H1 (cell line): ENCODE data around the gene STAP2. TPM values are rescaled to one million over a fixed set of nuclear protein-coding genes. Genes with fewer than 3 reads are reported as not detected.

Experiments used
- EZH2 ChIP-seq: fragments of 200-600 bp; sonication (generic); IDR thresholded peaks from 2 replicates; pipeline ENCODE4 v1.7.1; 2012; ENCODE audit warnings: low read depth, mild to moderate bottlenecking, moderate library complexity, low read length, inconsistent platforms; ENCODE audit not compliant: severe bottlenecking
- FOSL1 ChIP-seq: IDR thresholded peaks from 2 replicates; pipeline ENCODE4 v1.6.1; 2011; ENCODE audit warnings: mild to moderate bottlenecking, low read depth, low read length, moderate library complexity; ENCODE audit not compliant: insufficient read depth
- POLR2A ChIP-seq, 2 experiments: IDR thresholded peaks; 1 replicate in 1 of 2; 2 replicates in 1 of 2; pipeline ENCODE4 v1.6.1; 2011; ENCODE audit warnings: low read depth in 2 of 2, low read length in 2 of 2, mild to moderate bottlenecking in 2 of 2; ENCODE audit errors: control extremely low read depth in 1 of 2
- polyA plus RNA-seq, 7 experiments: library from polyadenylated mRNA; depleted of rRNA in 3 of 7; stranded (reverse) in 5 of 7; unstranded in 2 of 7; fragments of >200 nt in 5 of 7; fragments of 200-250 nt in 2 of 7; gene quantifications; 1 replicate in 5 of 7; 2 replicates in 1 of 7; 4 replicates in 1 of 7; pipeline versions ENCODE4 v1.2.1 to v1.2.3, GENCODE V29; 2011 to 2013; ENCODE audit warnings: missing spikeins in 2 of 7, mixed read lengths in 2 of 7
- total RNA-seq: library from RNA; stranded (reverse); fragmentation: NEBNext Ultra II Directional; extraction: Animal tissue kit (Norgen Biotek cat#: 25700); gene quantifications from 2 replicates; pipeline ENCODE4 v1.2.1, GENCODE V29; 2021

Gene STAP2
- total and polyA plus RNA-seq, 2 of the 8 experiments (the other 6 are each of a cell fraction or from before 2014, with no cell fraction given) = 15.3 to 37.3 TPM

DNA sequence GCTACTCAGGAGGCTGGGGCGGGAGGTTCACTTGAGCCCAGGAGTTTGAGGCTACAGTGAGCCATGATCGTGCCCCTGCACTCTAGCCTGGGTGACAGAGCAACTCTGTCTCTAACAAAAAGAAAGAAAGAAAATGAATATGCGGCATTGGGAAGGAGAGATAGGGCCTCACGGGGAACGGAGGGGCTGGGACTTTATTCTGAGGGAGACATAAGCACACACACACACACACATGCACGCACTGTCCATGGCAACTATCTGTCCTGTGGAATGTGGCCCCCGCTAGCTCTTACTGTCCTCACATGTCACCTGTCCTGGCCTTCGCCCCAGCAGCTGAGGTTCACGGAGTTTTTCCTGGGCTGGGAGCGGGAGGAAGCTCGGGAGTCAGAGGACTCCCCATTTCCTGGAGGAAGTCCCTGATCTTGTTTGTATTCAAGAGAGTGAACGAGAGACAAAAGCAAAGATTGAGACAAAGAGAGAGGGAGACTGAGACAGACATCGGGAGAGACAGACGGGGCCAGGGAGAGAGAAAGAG, 654 bp downstream of the STAP2 start (continued):
- no peak for TF ChIP-seq FOSL1
- peak in 1 of 2 experiments; percentile 42; a peak in 1 of 3 replicates for TF ChIP-seq POLR2A (IDR thresholded peaks at IDR 0.05; ENCODE audit: control extremely low read depth in 1 of 2, low read depth in 2 of 2, low read length in 2 of 2)
- TF ChIP-seq EZH2 = no peak
